DMS114 treated with DMSO at 0.1 percent for 48 hours (cell line): Measurements from ENCODE around the gene ENOPH1.
A peak's percentile ranks its signal among the peaks of the same experiment; 100 is the strongest.
"Not testable (repeated sequence)": the region's sequence is repeated elsewhere in the genome, so short reads cannot be mapped to it uniquely, and the experiment has no call there.

Experiments
- DNase-seq: peaks from one replicate; lab custom pipeline; 2025; ENCODE audit not compliant: unreplicated experiment; lab: John Stamatoyannopoulos, UW

Gene ENOPH1

GRCh38 chr4:82430193-82430963 lies at the start of gene ENOPH1, which contains the start of gene HNRNPDL:
Gene ENOPH1, plus strand, starts transcription at chr4:82430590. Its CDS starts 240 bp downstream, at chr4:82430830.
Gene HNRNPDL, minus strand, starts transcription at chr4:82430462. Its CDS starts 772 bp downstream, at chr4:82429690.
- peak; percentile 81 for DNase-seq

GRCh38 chr4:82380831-82381230 lies 49.6 kb upstream of the ENOPH1 start:
- no peak for DNase-seq

- no peak for DNase-seq
Observed at GRCh38 chr4:82381235-82381634, 49.2 kb upstream of the ENOPH1 start.

GRCh38 chr4:82381661-82382296 lies 48.6 kb upstream of the ENOPH1 start:
- no peak for DNase-seq

GRCh38 chr4:82382751-82383150 lies 47.6 kb upstream of the ENOPH1 start:
- no peak for DNase-seq

GRCh38 chr4:82386312-82386711 lies 44.1 kb upstream of the ENOPH1 start:
- DNase-seq: not testable (repeated sequence)

GRCh38 chr4:82388405-82388804 lies 42.0 kb upstream of the ENOPH1 start:
- DNase-seq: no peak

- not testable (repeated sequence) for DNase-seq
Observed at GRCh38 chr4:82390061-82390460, 40.3 kb upstream of the ENOPH1 start.

GRCh38 chr4:82394896-82395295 lies 35.5 kb upstream of the ENOPH1 start:
- DNase-seq: no peak

- no peak for DNase-seq
Observed at GRCh38 chr4:82397527-82397926, 32.9 kb upstream of the ENOPH1 start.

- DNase-seq: no peak
Observed at GRCh38 chr4:82398263-82398662, 32.1 kb upstream of the ENOPH1 start.

GRCh38 chr4:82401600-82401999 lies 28.8 kb upstream of the ENOPH1 start:
- DNase-seq: no peak

GRCh38 chr4:82402196-82402775 lies 28.1 kb upstream of the ENOPH1 start:
- peak; percentile 17 for DNase-seq

GRCh38 chr4:82403725-82404124 lies 26.7 kb upstream of the ENOPH1 start:
- DNase-seq: no peak

GRCh38 chr4:82415061-82415460 lies 15.3 kb upstream of the ENOPH1 start:
- not testable (repeated sequence) for DNase-seq

- no peak for DNase-seq
Observed at GRCh38 chr4:82415922-82416365, 14.4 kb upstream of the ENOPH1 start.

GRCh38 chr4:82419451-82419850 lies 10.9 kb upstream of the ENOPH1 start:
- no peak for DNase-seq

GRCh38 chr4:82421796-82422560 lies 8.4 kb upstream of the ENOPH1 start:
- DNase-seq: no peak

GRCh38 chr4:82422616-82423015 lies 7.8 kb upstream of the ENOPH1 start:
- no peak for DNase-seq

- DNase-seq: no peak
Observed at GRCh38 chr4:82423245-82424054, 6.9 kb upstream of the ENOPH1 start.
